GM21526 (cell line): ENCODE results near the gene CDYL.

Experiments used
- ATAC-seq: cut with Tn5 transposase; IDR thresholded peaks from one replicate; pipeline ENCODE4 v1.9.1; 2021; ENCODE audit warnings: moderate library complexity; ENCODE audit not compliant: unreplicated experiment, low FRiP score

CDYL gene

GRCh38 chr6:4872841-4873240 lies 96.6 kb downstream of the CDYL start:
- ATAC-seq = no peak

GRCh38 chr6:4873928-4874327 lies 97.7 kb downstream of the CDYL start:
- no peak for ATAC-seq

- ATAC-seq = peak; percentile 58
Observed at GRCh38 chr6:4879741-4880275, 103.6 kb downstream of the CDYL start.

DNA sequence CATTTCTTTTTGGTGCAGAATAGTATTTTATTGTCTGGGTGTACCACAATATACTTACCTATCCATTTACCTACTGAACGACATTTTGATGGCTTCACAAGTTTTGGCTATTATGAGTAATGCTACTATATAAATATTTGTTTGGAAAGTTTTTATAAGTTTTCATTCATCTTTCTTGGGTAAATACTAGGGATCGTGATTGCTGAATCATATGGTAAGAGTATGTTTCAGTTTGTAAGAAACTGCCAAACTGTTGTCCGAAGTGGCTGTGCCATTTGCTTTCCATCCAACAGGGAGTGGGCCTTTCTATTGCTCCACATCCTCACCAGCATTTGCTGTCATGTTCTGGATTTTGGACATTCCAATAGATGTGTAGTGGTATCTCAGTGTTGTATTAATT lies 104.2 kb downstream of the CDYL start:
- ATAC-seq = no peak

DNA sequence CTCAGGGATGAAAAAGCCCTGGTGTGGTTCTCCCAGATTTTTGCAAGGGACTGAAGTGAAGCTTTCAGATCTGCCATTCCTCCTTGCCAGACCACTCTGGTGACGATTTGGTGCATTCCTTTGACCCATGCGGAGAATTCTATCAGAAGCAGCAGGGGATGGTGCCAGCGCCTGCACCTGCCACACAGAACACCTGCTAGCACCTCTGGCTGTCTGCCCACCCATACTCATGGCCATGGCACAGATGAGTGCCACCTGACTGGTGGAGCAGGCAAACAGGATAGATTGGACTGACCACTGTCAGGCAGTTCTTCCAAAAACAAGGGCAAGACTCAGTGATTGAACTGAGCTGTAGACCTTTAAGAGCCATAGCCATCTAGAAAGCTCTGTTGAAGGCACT lies 107.1 kb downstream of the CDYL start:
- no peak for ATAC-seq

DNA sequence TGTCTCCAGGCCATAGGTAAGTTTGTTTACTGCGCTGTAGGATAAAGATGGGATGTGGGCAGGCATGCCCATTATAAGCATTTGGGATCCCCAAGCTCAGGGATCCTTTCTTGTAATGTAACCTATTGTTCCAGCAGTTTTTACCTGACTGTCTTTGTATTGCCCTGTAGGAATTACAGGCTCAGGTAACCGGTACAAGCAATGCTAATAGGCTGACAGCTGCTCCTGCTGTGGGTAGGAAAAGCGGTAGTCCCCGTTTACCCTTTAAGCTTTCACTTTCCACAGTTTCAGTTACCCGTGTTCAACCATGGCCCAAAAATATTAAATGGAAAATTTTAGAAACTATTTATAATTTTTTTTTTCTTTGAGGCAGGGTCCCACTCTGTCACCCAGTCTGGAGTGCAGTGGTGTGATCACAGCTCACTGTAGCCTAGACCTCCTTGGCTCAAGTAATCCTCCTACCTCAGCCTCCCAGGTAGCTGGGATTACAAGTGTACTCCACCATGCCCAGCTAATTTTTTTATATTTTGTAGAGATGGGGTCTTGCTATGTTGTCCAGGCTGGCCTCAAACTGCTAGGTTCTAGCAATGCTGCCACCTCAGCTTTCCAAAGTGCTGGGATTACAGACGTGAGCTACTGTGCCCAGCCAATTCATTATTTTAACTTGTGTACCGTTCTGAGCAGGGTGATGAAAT lies 108.6 kb downstream of the CDYL start:
- ATAC-seq = no peak

- no peak for ATAC-seq
Observed at GRCh38 chr6:4885341-4885933, 109.2 kb downstream of the CDYL start.

DNA sequence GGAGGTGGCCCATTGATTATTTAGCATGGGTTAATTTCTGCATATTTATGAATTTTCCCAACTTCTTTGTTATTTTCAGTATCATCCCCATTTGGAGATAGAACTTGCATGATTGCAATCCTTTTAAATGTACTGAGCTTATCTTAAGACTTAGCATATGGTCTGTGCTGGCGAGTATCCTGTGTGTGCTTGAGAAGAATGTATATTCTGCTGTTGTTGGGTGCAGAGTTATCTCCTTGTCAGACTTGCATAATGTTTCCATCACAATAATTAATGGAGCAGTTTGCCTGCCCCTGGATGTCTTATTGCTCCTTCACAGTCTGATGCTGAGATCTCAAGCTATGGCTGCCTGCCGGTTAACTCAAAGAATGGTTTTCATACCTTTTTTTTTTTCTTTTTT lies 112.6 kb downstream of the CDYL start:
- ATAC-seq = no peak

DNA sequence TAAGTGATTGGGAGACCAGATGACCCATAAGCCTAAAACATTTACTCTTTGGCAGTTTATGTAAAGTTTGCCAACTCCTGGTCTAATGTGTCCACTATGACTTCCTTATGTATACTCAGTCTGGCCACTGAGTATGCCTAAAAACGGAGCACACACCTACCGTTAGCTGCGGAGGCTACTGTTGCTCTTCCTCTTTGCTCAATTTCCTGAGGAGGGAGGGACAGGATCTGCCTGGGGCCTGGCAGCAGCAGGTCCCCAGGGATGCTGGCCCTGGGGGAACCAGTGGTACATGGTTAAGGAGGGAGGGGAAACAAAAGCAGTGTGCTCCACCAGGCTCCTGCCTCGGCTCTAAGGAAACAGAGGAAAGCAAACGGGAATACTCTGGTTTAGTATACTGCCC lies 113.5 kb downstream of the CDYL start:
- ATAC-seq = no peak

- ATAC-seq = no peak
Observed at GRCh38 chr6:4890191-4890590, 114.0 kb downstream of the CDYL start.

GRCh38 chr6:4890627-4891026 lies 114.4 kb downstream of the CDYL start:
- no peak for ATAC-seq

GRCh38 chr6:4891141-4891540 lies 114.9 kb downstream of the CDYL start:
- no peak for ATAC-seq

- ATAC-seq = no peak
Observed at GRCh38 chr6:4892785-4893485, 116.7 kb downstream of the CDYL start.

DNA sequence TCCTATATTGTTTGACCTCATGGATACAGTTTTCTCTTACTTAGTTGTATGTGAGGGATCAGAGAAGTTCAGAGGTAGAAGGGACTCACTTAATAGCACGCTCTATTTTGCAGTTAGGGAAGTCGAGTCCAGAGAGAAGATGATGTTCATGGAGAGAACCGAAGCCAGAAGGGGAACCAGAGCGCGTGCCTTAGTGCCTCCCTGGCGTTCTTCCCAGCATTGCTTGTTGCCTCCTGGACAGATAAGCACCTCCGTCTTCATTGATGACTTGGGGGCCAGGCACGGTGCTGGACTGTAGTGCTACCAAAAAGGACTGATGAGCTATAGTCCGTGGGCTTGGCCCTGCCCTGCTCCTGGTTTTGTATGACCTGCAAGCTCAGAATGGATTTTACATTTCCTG lies 117.8 kb downstream of the CDYL start:
- no peak for ATAC-seq

- no peak for ATAC-seq
Observed at GRCh38 chr6:4895971-4896370, 119.8 kb downstream of the CDYL start.

DNA sequence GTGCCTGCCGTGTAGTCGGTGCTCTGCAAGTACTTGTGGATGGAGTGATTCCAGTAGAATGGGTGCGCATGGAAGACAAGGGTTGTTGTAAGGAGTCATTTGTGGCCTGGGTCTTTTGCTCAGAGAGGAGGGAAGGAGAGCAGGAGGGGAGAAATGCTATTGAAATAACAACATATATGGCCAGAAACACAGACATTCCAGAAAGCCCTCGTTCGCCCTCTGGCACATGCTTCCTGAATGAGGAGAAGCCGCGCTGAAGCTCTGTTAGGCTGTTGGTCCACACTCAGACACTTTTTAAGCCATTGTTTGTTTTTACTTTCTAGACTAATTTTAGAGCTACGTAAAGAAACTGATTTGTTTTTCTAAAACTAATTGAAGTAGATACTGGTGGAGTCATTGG lies 120.2 kb downstream of the CDYL start:
- ATAC-seq = no peak

GRCh38 chr6:4899249-4900034 lies 123.2 kb downstream of the CDYL start:
- no peak for ATAC-seq

DNA sequence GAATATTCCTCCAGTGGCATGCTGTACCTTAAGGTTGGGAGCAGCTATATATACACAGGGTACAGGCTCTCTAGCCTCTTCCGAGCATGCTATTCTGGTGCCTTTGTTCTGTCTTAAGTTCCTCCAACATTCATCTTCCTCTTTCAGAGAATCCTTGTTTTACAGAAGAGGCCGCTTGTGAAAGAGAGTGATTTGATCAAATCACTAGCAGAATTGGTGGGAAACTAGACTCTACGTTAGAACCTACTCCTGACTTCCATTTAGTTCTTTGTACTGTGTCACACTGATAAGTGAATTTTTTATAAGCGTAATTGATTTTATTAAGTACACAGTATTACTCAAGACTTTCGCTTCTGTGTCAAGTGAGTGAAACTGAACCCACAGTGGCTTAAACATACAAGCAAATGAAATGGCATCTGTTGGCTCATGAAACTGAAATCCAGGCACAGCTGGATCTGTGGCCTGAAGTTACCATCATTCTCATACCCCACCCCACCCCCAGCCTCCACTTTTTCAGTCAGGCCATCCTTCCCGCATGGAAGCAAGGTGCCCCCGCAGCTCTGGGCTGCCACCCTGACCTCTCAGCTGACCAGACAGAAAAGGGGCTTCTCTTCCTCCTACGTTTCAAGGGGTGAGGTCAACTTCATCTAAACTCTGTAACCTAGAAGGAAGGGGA lies 125.3 kb downstream of the CDYL start:
- peak; percentile 62 for ATAC-seq

GRCh38 chr6:4902363-4902762 lies 126.2 kb downstream of the CDYL start:
- ATAC-seq = no peak

GRCh38 chr6:4903121-4903520 lies 126.9 kb downstream of the CDYL start:
- no peak for ATAC-seq
